ENCODE data around the gene VWF. TPM values are rescaled to one million over a fixed set of nuclear protein-coding genes. Genes with fewer than 3 reads are reported as not detected.

VWF gene
- total and polyA plus RNA-seq, 2 donors (not counting 1 experiment from before 2014, with no cell fraction given): not detected

- Histone ChIP-seq H3K27ac (ENCODE audit: low read length in 2 of 2) (no peak overlapping the region), H3K4me1 (ENCODE audit: control insufficient read depth in 2 of 2, insufficient read depth in 2 of 2, low read length in 2 of 2) (no peaks in the 10 kb centered on the region), H3K9ac (ENCODE audit: low read length) (no peak overlapping the region), H3K4me2 (replicated peaks; ENCODE audit: low read depth, low read length, poor library complexity, severe bottlenecking) (no peak overlapping the region), H3K4me3 (ENCODE audit: control extremely low read depth in 1 of 5, extremely low read depth in 1 of 5, insufficient read depth in 1 of 5, low read depth in 2 of 5, low read length in 4 of 5) (no peak overlapping the region), H4K20me1 (ENCODE audit: control insufficient read depth, insufficient read depth, low read length, poor library complexity, severe bottlenecking) (no peaks in the 10 kb centered on the region), H3K9me3 (ENCODE audit: control extremely low read depth in 1 of 3, control insufficient read depth in 2 of 3, insufficient read depth in 1 of 3, low read length in 2 of 3) (no peaks in the 10 kb centered on the region), H3K36me3 (replicated peaks in 1 of 2; ENCODE audit: control extremely low read depth in 1 of 2, control insufficient read depth in 1 of 2, extremely low read depth in 1 of 2, insufficient read depth in 2 of 2, low read length in 1 of 2) (no peaks in the 10 kb centered on the region), H3K27me3 (replicated peaks in 1 of 4; ENCODE audit: control extremely low read depth in 1 of 4, control insufficient read depth in 3 of 4, insufficient read depth in 4 of 4, low read length in 3 of 4) (peaks cover 0 to 19% (median 2%) of the 10 kb centered on the region in 4 experiments), H3K79me2 (ENCODE audit: control insufficient read depth, insufficient read depth, low read length) (no peaks in the 10 kb centered on the region), H2AFZ (ENCODE audit: insufficient read depth, low read depth, low read length, poor library complexity, severe bottlenecking) (no peak overlapping the region)
- ATAC-seq (ENCODE audit: low read depth) (no peak), DNase-seq (no peak)
- no peaks in the 10 kb centered on the region for H3K4me1 Mint-ChIP-seq
- ChIA-PET POLR2A (no interaction called here), CTCF (interaction anchor here (1.7 kb wide), 1 partner anchor 19 kb away, joined by 3 read pairs; no protein-coding TSS in a partner anchor)
- intact Hi-C loops (cut with micrococcal nuclease): no loop called here
- H3K9me3 Mint-ChIP-seq (ENCODE audit: insufficient read depth): no peaks in the 10 kb centered on the region
- TF ChIP-seq EZH2 (IDR thresholded peaks at IDR 0.05; ENCODE audit: borderline replicate concordance, insufficient read depth, low read depth, low read length, poor library complexity, severe bottlenecking) (no peak), CTCF (IDR thresholded peaks at IDR 0.05) (no peak)
- WGBS (ENCODE audit: insufficient coverage): 81% methylated on average over 17 of the region's 17 CpGs
- no peak overlapping the region for H3K4me3 Mint-ChIP-seq
- H3K27me3 Mint-ChIP-seq: peaks cover 21% of the 10 kb centered on the region
- no peak overlapping the region for H3K27ac Mint-ChIP-seq
Observed at GRCh38 chr12:5969156-5969973, 155.1 kb downstream of the VWF start.
